Endothelial cell of umbilical vein (primary cell): Measurements from ENCODE around the gene ZDHHC11. TPM values are rescaled to one million over a fixed set of nuclear protein-coding genes. Genes with fewer than 3 reads are reported as not detected.
A peak's percentile ranks its signal among the peaks of the same experiment; 100 is the strongest.

Experiments
- BruUV-seq: library from RNA; stranded (reverse); fragments of 400-500 nt; replicated peaks from 2 replicates; lab custom pipeline; 2021; lab: Mats Ljungman, UMichigan
- CTCF ChIA-PET: fragments of 300-600, 350-600 bp; sonication (Branson Sonifier 250); formaldehyde crosslinking; loops from one replicate; lab custom pipeline; 2021; ENCODE audit warnings: antibody characterized with exemption, inconsistent platforms; lab: Charles Lee
- POLR2A ChIA-PET: fragments of 300-600, 350-600 bp; sonication (Branson Sonifier 250); formaldehyde crosslinking; loops from one replicate; lab custom pipeline; 2021; ENCODE audit warnings: antibody characterized with exemption, inconsistent platforms; lab: Charles Lee
- DNase-seq: peaks from one replicate; pipeline ENCODE4 v3.0.0-alpha.2; 2011; ENCODE audit warnings: low read depth, low spot score
- FAIRE-seq: peaks from 2 replicates; lab custom pipeline; 2011; peaks lifted over from hg19 to GRCh38; lab: Jason Lieb, UNC
- H2AFZ ChIP-seq: 2 replicates; pipeline ENCODE4 v1.6.0; 2012; ENCODE audit warnings: low read depth, low read length, control low read depth, inconsistent platforms
- H3K27ac ChIP-seq: 2 replicates; pipeline ENCODE4 v1.5.1; 2011; ENCODE audit warnings: low read depth, mild to moderate bottlenecking, control low read depth, low read length, moderate library complexity; ENCODE audit not compliant: insufficient read depth
- H3K27me3 ChIP-seq, 2 experiments: 2 replicates each; pipeline versions ENCODE4 v1.6.0 to v1.6.1; 2011; ENCODE audit warnings: low read length in 2 of 2, mixed read lengths in 1 of 2; ENCODE audit not compliant: control insufficient read depth in 2 of 2, insufficient read depth in 2 of 2
- H3K36me3 ChIP-seq, 2 experiments: 2 replicates in 1 of 2; 3 replicates in 1 of 2; pipeline ENCODE4 v1.5.1; 2011; ENCODE audit warnings: low read length in 2 of 2, mild to moderate bottlenecking in 1 of 2, moderate library complexity in 1 of 2; ENCODE audit not compliant: control insufficient read depth in 2 of 2, insufficient read depth in 2 of 2; ENCODE audit errors: extremely low read depth in 1 of 2
- H3K4me1 ChIP-seq: 3 replicates; pipeline ENCODE4 v1.5.1; 2011; ENCODE audit warnings: mild to moderate bottlenecking, low read length; ENCODE audit not compliant: control insufficient read depth, insufficient read depth; ENCODE audit errors: extremely low read depth
- H3K4me2 ChIP-seq: 2 replicates; pipeline ENCODE4 v1.6.1; 2011; ENCODE audit warnings: low read length, control low read depth, mixed read lengths; ENCODE audit not compliant: insufficient read depth
- H3K4me3 ChIP-seq, 3 experiments: fragments of 200-600 bp in 1 of 3; sonication (generic), shearing (Covaris generic) in 1 of 3; replicated peaks in 1 of 3; 2 replicates each; pipeline ENCODE4 v1.5.1; 2011 to 2016; ENCODE audit warnings: control low read depth in 3 of 3, low read length in 3 of 3, mild to moderate bottlenecking in 2 of 3, inconsistent platforms in 1 of 3, low read depth in 1 of 3, moderate library complexity in 1 of 3; ENCODE audit not compliant: insufficient read depth in 1 of 3
- H3K79me2 ChIP-seq: 2 replicates; pipeline ENCODE4 v1.6.0; 2012; ENCODE audit warnings: low read length, inconsistent platforms; ENCODE audit not compliant: control insufficient read depth, insufficient read depth
- H3K9ac ChIP-seq: replicated peaks from 2 replicates; pipeline ENCODE3; 2011; ENCODE audit warnings: low read length, control low read depth; ENCODE audit not compliant: insufficient read depth; ENCODE audit errors: extremely low read depth
- H3K9me1 ChIP-seq: replicated peaks from 3 replicates; pipeline ENCODE4 v1.6.0; 2011; ENCODE audit warnings: mild to moderate bottlenecking, low read length; ENCODE audit not compliant: control insufficient read depth, insufficient read depth; ENCODE audit errors: extremely low read depth
- H3K9me3 ChIP-seq: replicated peaks from 2 replicates; pipeline ENCODE4 v1.5.1; 2012; ENCODE audit warnings: low read length, inconsistent platforms; ENCODE audit not compliant: control insufficient read depth, insufficient read depth
- H4K20me1 ChIP-seq: replicated peaks from 2 replicates; pipeline ENCODE3; 2011; ENCODE audit warnings: mild to moderate bottlenecking, low read length; ENCODE audit not compliant: control insufficient read depth, insufficient read depth; ENCODE audit errors: extremely low read depth
- CTCF ChIP-seq, 2 donors: IDR thresholded peaks; 1 replicate in 1 of 2; 2 replicates in 1 of 2; pipeline ENCODE4 v1.5.1; 2011; ENCODE audit warnings: low read length in 2 of 2, mild to moderate bottlenecking in 2 of 2, moderate library complexity in 2 of 2, control low read depth in 1 of 2, inconsistent platforms in 1 of 2, low read depth in 1 of 2; ENCODE audit not compliant: insufficient read depth in 1 of 2; ENCODE audit errors: extremely low read depth in 1 of 2
- EZH2 ChIP-seq: IDR thresholded peaks from 2 replicates; pipeline ENCODE4 v1.6.1; 2012; ENCODE audit warnings: borderline replicate concordance, low read depth, mild to moderate bottlenecking, moderate library complexity, low read length, inconsistent platforms; ENCODE audit not compliant: severe bottlenecking
- FOS ChIP-seq: IDR thresholded peaks from 2 replicates; pipeline ENCODE4 v1.6.1; 2011; ENCODE audit warnings: mild to moderate bottlenecking, low read length, moderate library complexity, borderline replicate concordance; ENCODE audit not compliant: insufficient read depth
- GATA2 ChIP-seq: IDR thresholded peaks from 2 replicates; pipeline ENCODE4 v1.7.0; 2011; ENCODE audit warnings: low read depth, mild to moderate bottlenecking, moderate library complexity, mixed read lengths, low read length; ENCODE audit not compliant: insufficient read length, insufficient read depth
- JUN ChIP-seq: IDR thresholded peaks from 2 replicates; pipeline ENCODE4 v1.6.1; 2011; ENCODE audit warnings: borderline replicate concordance, low read depth; ENCODE audit not compliant: insufficient read length, insufficient read depth
- MAX ChIP-seq: IDR thresholded peaks from 2 replicates; pipeline ENCODE4 v1.6.1; 2011; ENCODE audit not compliant: insufficient read depth, insufficient read length
- MYC ChIP-seq: IDR thresholded peaks from one replicate; pipeline ENCODE4 v1.6.1; 2011; ENCODE audit warnings: mild to moderate bottlenecking, low read depth, low read length
- POLR2A ChIP-seq: IDR thresholded peaks from 2 replicates; pipeline ENCODE4 v1.6.1; 2012; ENCODE audit warnings: low read depth, mild to moderate bottlenecking, control low read depth, low read length
- POLR2AphosphoS5 ChIP-seq: IDR thresholded peaks from 2 replicates; pipeline ENCODE4 v1.6.1; 2012; ENCODE audit warnings: low read depth, mild to moderate bottlenecking, control low read depth, low read length, moderate library complexity; ENCODE audit not compliant: insufficient read depth
- dilution Hi-C: fragments of 300-500 bp; cut with MboI; formaldehyde crosslinking; loops from one replicate; pipeline ENCODE4 v1.15.0; 2019; ENCODE audit warnings: low sequenced_read_pairs; ENCODE audit not compliant: extremely low pct_ligation_motif_present
- intact Hi-C: fragments of 100-400 bp; cut with micrococcal nuclease; formaldehyde crosslinking; loops from one replicate; pipeline ENCODE4 v1.10.0; 2022
- polyA plus RNA-seq, 4 experiments: library from polyadenylated mRNA; depleted of rRNA in 3 of 4; stranded (reverse) in 3 of 4; unstranded in 1 of 4; fragments of >200 nt; gene quantifications; 2 replicates each; pipeline versions ENCODE4 v1.2.1 to v1.2.3, GENCODE V29; 2011 to 2012; ENCODE audit warnings: missing spikeins in 1 of 4
- total RNA-seq: library from RNA; stranded (reverse); gene quantifications from 2 replicates; pipeline ENCODE4 v1.2.3, GENCODE V29; 2021

ZDHHC11 gene
- total and polyA plus RNA-seq, 2 donors (not counting 3 experiments of a cell fraction or from before 2014, with no cell fraction given): 0.35 to 4.4 TPM

- BruUV-seq: no TSS peak
- Histone ChIP-seq H3K9ac (no peak overlapping the region), H4K20me1 (no peaks in the 10 kb centered on the region), H3K4me2 (no peak overlapping the region), H3K36me3 (no peaks in the 10 kb centered on the region), H3K4me1 (no peaks in the 10 kb centered on the region), H3K79me2 (no peaks in the 10 kb centered on the region), H3K4me3 (no peak overlapping the region), H2AFZ (no peak overlapping the region), H3K27ac (no peak overlapping the region), H3K27me3 (no peaks in the 10 kb centered on the region), H3K9me1 (no peaks in the 10 kb centered on the region), H3K9me3 (no peaks in the 10 kb centered on the region)
- intact Hi-C loops: no loop called here
- dilution Hi-C loops: no loop called here
- peak; percentile 46 for FAIRE-seq
- DNase-seq: no peak
- CTCF ChIA-PET: no interaction called here
- TF ChIP-seq JUN (no peak), FOS (no peak), MAX (no peak), MYC (no peak), POLR2AphosphoS5 (no peak), POLR2A (no peak), GATA2 (no peak), CTCF (IDR thresholded peaks at IDR 0.05; ENCODE audit: extremely low read depth in 1 of 2, insufficient read depth in 1 of 2, low read depth in 1 of 2, low read length in 2 of 2) (no peak), EZH2 (no peak)
- POLR2A ChIA-PET: no interaction called here
Measured at GRCh38 chr5:855771-856530, 5.2 kb upstream of the ZDHHC11 start.
